ENCODE data around the gene NAA38.

- TF ChIP-seq CTCF (IDR thresholded peaks at IDR 0.05; ENCODE audit: low read depth, low read length) (no peak), EZH2phosphoT487 (IDR thresholded peaks at IDR 0.05; ENCODE audit: low read depth) (no peak)
Observed at GRCh38 chr17:7894226-7894625, 36.9 kb upstream of the NAA38 start.
